SK-N-SH treated with all-trans-retinoic acid at 6 μM for 48 hours (cell line): ENCODE data around the gene RXYLT1.
"Not testable (repeated sequence)": the region's sequence is repeated elsewhere in the genome, so short reads cannot be mapped to it uniquely, and the experiment has no call there.

Source experiments
- ARNTL ChIP-seq: fragments of 450-650 bp; formaldehyde crosslinking; IDR thresholded peaks from 2 replicates; pipeline ENCODE4 v1.5.0; 2020; ENCODE audit warnings: low read depth, mild to moderate bottlenecking, moderate library complexity, borderline replicate concordance
- CSDC2 ChIP-seq: fragments of 250-450 bp; sonication (Bioruptor Pico); IDR thresholded peaks from 2 replicates; pipeline ENCODE4 v1.5.0; 2020; ENCODE audit warnings: mild to moderate bottlenecking, moderate library complexity
- GLIS3 ChIP-seq: fragments of 250-450 bp; sonication (Bioruptor Pico); IDR thresholded peaks from 2 replicates; pipeline ENCODE4 v1.5.0; 2020; ENCODE audit warnings: mild to moderate bottlenecking, moderate library complexity
- ISL1 ChIP-seq: fragments of 250-450 bp; sonication (Bioruptor Pico); IDR thresholded peaks from 2 replicates; pipeline ENCODE4 v2.1.2; 2022; ENCODE audit warnings: mild to moderate bottlenecking, moderate library complexity
- RARB ChIP-seq: fragments of 250-450 bp; sonication (Bioruptor Pico); IDR thresholded peaks from 2 replicates; pipeline ENCODE4 v1.8.0; 2021; ENCODE audit warnings: mild to moderate bottlenecking, moderate library complexity
- ZC3H10 ChIP-seq: fragments of 250-450 bp; sonication (Bioruptor Pico); IDR thresholded peaks from 2 replicates; pipeline ENCODE4 v1.5.1; 2021; ENCODE audit warnings: mild to moderate bottlenecking, moderate library complexity
- ZFP3 ChIP-seq: fragments of 250-450 bp; sonication (Bioruptor Pico); IDR thresholded peaks from 2 replicates; pipeline ENCODE4 v1.5.0; 2020; ENCODE audit warnings: mild to moderate bottlenecking, moderate library complexity
- ZFP30 ChIP-seq: fragments of 450-650 bp; formaldehyde crosslinking; IDR thresholded peaks from 2 replicates; pipeline ENCODE4 v1.5.0; 2022; ENCODE audit warnings: mild to moderate bottlenecking, moderate library complexity
- TF ChIP-seq, protein P1 (sequence below): fragments of 250-450 bp; sonication (Bioruptor Pico); IDR thresholded peaks from 2 replicates; pipeline ENCODE4 v1.8.0; 2020; ENCODE audit warnings: mild to moderate bottlenecking, moderate library complexity, borderline replicate concordance
- TF ChIP-seq, protein P2 (sequence below): fragments of 250-450 bp; sonication (Bioruptor Pico); IDR thresholded peaks from 2 replicates; pipeline ENCODE4 v1.5.1; 2021; ENCODE audit warnings: mild to moderate bottlenecking, moderate library complexity

DNA sequence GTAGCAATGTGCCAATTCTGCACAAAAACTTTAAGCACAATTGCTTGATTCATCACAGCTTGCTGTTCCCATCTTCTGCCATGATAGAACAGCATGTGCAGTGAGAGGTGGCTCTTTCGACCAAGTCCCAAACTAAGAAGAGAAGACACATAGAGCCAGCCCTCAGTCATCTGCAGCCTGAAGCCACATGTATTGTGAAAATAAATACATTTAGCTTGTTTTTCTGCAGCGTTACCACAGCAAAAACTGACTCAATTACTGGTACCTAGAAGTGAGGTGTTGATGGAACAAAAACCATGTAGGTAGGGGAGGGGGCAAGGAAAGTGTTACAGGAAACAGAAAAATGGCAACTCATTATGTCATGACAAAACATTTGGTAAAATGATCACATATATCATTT is 39.2 kb upstream of the RXYLT1 start:
- TF ChIP-seq ISL1 (CRISPR knock-in tag); CSDC2; ARNTL; ZFP30 (CRISPR knock-in tag); GLIS3; ZFP3 (CRISPR knock-in tag); RARB; ZC3H10 (CRISPR knock-in tag): not testable (repeated sequence)
- TF ChIP-seq, protein P1, sequence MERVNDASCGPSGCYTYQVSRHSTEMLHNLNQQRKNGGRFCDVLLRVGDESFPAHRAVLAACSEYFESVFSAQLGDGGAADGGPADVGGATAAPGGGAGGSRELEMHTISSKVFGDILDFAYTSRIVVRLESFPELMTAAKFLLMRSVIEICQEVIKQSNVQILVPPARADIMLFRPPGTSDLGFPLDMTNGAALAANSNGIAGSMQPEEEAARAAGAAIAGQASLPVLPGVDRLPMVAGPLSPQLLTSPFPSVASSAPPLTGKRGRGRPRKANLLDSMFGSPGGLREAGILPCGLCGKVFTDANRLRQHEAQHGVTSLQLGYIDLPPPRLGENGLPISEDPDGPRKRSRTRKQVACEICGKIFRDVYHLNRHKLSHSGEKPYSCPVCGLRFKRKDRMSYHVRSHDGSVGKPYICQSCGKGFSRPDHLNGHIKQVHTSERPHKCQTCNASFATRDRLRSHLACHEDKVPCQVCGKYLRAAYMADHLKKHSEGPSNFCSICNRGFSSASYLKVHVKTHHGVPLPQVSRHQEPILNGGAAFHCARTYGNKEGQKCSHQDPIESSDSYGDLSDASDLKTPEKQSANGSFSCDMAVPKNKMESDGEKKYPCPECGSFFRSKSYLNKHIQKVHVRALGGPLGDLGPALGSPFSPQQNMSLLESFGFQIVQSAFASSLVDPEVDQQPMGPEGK (CRISPR knock-in tag), result not testable (repeated sequence)
- TF ChIP-seq, protein P2, sequence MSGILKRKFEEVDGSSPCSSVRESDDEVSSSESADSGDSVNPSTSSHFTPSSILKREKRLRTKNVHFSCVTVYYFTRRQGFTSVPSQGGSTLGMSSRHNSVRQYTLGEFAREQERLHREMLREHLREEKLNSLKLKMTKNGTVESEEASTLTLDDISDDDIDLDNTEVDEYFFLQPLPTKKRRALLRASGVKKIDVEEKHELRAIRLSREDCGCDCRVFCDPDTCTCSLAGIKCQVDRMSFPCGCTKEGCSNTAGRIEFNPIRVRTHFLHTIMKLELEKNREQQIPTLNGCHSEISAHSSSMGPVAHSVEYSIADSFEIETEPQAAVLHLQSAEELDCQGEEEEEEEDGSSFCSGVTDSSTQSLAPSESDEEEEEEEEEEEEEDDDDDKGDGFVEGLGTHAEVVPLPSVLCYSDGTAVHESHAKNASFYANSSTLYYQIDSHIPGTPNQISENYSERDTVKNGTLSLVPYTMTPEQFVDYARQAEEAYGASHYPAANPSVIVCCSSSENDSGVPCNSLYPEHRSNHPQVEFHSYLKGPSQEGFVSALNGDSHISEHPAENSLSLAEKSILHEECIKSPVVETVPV (CRISPR knock-in tag), result not testable (repeated sequence)
